Measurements from ENCODE around the gene EIF2B1.
"Not testable (repeated sequence)": the region's sequence is repeated elsewhere in the genome, so short reads cannot be mapped to it uniquely, and the experiment has no call there.

EIF2B1 gene

DNA sequence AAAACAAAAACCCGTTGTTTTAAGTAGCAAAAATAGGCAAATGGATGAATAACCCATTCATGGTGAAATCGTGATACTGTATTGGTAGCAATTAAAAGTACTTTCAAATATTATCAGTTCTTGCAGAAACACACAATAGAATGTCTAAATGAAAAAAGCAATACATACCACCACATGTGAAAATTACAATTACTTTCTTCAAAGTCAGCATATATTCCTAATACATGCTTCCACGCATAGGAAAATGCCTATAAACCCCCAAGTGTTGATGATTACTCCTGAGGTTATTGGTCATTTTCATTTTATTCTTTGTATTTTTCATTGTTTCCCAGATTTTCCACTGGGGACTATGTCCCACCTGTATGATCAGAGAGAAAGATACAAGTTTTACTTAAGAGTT is 16.3 kb downstream of the EIF2B1 start:
- DNase-seq: no peak

DNA sequence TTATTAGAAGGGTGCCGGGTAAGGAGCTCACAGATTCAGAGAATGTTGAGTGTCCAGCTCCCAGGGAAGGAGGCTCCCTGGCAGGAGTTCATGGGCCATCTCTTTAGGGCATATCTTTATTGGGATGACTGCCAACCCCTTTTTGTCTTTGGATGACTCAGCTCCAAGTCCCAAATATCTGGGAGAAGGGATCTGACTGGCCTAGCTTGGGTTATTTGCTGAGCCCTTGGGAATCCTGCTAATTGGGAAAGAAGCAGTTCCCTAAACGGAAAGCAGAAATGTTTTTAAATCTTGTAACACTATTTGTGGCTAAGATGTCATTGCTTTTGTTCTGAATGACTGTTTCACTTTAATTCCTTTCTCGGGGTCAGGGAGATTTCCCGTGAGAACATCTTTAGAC is 19.0 kb downstream of the EIF2B1 start:
- no peak for DNase-seq

DNA sequence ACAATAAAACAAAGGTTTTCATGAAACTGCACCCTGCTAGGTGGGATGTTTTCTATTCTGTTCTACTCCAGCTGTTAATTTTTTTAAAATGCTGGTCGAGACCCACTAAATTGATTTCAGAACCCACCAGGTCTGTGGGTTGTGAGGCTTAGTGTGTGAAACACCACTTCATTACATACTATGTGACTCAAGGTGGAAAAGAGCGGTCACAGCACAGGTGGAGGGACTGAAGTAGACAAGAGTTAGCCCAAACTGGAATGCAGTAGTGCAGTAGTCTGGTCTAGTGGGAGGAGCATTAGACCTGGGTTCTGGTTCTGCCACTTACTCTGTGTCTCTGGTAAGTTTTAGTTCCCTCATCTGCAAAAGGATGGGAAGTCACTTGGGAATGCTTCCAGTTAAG is 19.4 kb downstream of the EIF2B1 start:
- no peak for DNase-seq

DNA sequence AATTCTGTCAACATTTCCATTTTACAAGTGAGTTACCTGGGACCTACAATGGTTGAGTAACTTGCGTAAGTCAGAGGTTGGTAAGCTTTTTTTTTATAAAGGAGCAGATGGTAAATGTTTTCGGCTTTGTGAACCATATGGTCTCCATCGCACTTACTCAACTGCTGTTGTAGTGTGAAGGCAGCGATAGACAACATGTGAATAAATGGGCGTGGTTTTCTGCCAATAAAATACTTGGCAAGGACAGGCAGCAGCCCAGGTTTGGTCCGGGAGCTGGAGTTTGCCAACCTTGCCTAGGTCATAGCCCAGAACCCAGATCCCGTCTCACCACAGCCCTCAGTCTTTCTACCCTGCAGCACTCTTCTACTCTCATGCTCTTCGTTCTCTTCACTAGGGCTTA is 25.3 kb downstream of the EIF2B1 start:
- no peak for DNase-seq

DNA sequence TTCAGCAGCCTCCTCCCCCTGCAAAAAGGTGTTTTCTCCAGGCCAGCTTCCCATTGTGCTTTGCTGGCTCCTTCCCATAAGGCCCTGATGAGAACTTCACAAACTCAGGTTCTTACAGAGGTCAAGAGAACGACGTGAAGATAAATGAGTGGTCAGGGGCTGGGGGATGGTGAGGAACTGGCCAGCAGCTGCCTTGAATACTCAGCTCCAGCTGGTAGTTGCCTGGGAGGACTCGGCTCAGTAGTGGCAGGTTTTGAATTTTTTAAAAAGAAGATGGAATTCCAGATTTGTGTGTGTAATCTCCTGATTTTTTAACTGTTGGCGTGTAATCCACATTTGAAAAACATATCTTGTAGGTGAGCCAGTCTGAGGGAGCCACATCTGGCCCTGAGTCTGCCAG is 25.7 kb downstream of the EIF2B1 start:
- no peak for DNase-seq

DNA sequence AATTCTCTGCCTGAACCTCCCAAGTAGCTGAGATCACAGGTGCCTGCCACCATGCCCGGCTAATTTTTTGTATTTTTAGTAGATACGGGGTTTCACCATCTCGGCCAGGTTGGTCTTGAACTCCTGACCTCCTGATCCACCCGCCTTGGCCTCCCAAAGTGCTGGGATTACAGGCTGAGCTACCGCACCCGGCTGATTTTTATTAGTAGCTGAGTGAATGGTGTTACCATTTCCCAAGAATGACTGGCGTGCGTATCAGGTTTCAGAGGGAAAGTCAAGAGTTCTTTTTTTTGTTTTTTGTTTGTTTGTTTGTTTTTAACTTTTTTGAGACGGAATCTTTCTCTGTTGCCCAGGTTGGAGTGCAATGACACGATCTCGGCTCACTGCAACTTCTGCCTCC is 30.0 kb downstream of the EIF2B1 start:
- DNase-seq: not testable (repeated sequence)

DNA sequence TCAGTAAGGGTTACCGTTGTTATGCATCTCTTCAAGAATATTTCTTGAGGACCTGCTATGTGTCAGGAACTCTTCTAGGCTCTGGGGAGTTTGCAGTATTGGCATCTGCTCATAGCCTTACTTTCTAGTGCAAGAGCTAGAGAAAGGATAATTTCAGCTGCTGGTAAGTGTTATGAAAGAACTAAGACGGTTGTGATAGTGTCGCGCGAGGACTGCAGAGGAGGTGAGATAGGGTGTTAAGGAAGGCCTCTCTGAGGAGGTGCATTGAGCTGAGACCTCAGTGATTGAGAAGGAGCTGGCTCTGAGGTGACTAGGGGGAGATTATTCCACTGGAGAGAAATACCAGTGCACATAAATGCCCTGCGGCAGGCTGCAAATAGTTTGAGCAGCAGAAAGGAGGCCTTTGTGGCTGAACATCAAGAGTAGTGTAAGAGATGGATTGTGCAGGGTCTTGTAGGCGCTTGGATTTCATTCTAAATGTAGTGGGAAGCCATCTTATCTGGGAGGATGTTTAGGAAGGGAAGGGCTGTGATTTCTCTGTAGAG is 30.8 kb downstream of the EIF2B1 start:
- peak; percentile 11 for DNase-seq

DNA sequence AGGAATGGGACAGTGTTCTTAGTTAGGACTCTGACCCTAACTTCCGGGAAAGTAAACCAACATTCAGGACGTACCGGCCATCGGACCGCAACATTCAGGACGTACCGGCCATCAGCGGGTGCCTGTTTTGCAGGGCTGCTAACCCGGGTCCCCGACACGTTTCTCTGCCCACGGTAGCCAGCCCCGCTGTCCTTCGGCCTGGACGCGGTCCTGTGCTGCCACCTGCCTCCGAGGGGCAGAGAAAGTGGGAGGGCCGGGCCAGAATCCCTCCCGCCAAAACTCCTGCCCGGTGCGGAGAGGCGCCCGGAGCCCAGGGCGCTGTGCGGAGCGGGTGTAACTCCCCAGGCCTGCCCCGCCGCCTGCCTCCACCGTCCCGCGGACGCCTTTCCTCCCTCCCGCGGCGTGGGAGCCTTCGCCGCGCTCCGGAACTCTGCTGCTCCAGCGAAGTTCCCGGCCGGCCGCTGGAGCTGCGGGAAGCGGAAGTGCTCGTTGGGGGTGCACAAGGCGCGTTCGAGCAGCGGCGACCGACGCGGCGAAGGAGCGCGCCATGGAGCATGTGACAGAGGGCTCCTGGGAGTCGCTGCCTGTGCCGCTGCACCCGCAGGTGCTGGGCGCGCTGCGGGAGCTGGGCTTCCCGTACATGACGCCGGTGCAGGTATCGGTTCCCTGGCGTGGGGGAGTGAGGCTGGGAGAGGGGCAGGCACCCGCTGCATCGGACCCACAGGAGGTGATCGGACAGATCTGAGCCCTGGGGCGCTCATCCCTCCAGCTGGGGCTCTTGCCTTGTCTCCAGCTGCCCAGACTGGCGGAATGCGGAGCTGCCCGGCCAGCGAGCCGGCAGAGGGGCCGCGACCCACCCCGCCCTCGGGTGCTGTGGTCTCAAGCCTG is 31.6 kb downstream of the EIF2B1 start, which contains the start of gene DDX55:
Gene DDX55, plus strand, starts transcription at position 498 of the 888 bp plus-strand sequence. Its CDS starts 50 bp downstream, at position 548.
- peak; percentile 86 for DNase-seq

DNA sequence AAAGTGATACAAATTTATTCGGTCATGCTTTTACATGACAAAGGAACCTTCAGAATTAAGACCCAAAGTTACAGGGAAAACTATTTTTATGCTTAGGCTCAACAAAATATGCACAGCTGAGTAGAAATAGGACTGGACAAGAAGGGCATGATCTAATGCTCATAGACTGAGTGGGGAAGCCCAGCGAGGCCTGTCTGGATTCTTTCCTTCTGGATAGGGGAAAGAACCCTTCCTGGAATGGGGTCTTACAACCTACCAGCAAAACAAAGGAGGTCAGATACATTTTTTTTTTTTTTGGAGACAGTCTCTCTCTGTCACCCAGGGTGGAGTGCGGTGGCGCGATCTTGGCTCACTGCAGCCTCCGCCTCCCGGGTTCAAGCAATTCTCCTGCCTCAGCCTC is 33.8 kb downstream of the EIF2B1 start:
- DNase-seq: no peak

DNA sequence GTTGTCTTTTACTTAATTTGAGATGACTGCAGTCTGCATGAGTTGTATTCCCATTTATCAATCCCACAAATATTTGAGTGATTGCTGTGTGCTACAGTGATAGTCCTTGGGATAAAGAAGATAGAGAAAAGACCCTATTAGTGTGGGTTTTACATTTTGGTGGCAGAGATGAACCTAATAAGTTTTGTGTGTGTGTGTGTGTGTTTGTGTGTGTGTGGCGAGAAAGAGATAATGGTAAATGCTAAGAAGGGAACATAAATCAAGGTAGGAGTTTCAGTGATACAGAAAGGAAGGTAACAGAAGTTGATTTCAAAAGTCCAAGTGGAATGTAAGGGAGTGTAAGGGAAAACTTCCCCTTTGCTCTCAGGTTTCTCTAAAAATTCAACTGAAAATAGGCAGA is 34.2 kb downstream of the EIF2B1 start:
- DNase-seq: no peak

DNA sequence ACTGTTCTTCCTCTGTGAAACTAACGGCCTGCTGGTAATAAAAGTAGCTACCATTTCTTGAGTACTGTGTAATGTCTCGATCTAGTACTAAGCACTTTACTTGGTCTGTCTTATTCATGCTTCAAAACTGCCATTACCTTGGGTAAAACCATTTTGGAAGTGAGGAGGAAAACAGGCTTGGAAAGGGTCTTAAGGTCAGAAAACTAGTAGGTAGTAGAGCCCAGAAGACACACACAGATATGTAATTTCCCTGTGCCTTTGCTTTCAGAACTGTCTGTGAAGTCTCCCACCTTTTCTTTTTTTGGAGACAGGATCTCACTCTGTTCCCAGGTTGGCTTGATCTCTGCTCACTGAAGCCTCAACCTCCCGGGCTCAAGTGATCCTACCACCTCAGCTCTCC is 35.0 kb downstream of the EIF2B1 start:
- DNase-seq: no peak

DNA sequence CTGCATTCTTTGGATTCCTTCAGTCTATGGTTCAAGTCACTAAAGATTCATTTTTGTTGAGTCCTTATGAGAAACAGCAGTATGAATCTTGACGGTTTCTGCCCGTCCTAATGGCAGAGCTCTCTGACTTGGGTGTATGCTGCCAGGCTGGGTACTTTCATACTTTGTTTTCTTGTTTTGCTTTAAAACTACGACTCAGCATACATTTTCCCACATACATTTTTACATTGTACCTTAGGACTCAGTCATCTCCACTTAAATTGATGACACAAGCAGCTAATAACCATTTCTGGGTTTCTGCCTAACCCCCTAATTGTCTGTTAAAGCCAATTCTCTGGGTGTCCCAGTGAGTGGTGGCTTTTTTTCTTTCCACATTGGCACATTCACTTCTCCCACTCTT is 36.4 kb downstream of the EIF2B1 start:
- DNase-seq: no peak

DNA sequence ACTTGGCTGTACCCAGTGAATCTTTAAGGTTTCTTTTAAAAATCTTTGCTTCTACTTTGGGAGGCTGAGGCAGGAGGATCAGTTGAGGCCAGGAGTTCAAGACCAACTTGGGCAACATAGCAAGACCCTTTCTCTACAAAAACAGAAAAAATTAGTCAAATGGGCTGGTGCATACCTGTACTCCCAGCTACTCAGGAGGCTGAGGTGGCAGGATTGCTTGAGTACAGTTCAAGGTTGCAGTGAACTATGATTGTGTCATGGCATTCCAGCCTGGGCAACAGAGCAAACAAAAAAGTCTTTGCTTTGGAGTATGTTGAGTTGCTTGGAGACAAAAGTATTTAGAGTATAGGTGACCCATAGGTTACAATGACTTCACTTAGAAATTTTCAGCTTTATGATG is 37.8 kb downstream of the EIF2B1 start:
- no peak for DNase-seq

DNA sequence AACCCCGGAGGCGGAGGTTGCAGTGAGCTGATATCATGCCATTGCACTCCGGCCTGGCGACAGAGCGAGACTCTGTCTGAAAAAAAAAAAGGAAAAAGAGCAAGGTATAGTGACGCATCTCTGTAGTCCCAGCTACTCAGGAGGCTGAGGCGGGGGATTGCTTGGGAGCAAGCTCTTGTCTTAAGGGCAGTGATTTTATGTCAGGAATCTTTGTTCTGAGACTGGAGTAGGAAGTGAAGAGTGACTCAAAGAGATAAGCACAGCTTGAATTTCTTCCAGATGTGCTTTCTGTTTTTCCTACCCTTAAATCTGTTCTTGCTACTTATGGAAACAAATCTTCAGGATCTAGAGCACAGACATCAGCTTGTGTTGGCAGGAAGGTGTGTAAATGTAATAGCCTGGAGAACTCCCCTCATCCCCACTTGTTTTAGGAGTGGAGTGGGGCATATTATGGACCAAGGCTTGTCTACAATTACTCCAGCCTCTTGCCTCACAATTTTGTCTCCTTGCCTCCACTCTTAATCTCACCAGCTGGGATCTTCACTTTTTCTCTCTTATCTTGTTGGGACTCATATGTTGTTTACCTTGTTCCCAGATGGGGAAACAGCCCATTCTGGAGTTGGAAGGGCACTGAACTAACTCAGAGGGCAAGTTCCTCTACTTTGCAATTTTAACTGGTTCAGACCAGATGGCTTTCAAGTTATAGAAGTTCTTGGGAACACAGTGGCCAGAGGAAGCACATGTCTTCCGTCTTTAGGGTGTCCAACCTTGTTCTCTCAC is 41.6 kb downstream of the EIF2B1 start:
- DNase-seq: no peak

DNA sequence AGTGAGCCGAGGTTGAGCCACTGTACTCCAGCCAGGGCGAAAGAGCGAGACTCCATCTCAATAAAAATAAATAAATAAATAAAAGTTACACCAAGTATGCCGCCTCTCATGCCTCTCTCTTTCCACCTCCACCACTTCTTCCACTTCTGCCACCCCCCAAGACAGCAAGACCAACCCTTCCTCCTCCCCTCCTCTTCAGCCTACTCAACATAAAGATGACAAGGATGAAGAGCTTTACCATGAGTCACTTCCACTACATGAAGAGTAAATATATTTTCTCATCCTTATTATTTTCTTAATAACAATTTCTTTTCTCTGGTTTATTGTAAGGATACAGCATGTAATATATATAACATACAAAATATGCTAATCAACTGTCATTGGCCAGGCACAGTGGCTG is 52.7 kb downstream of the EIF2B1 start:
- DNase-seq: no peak

DNA sequence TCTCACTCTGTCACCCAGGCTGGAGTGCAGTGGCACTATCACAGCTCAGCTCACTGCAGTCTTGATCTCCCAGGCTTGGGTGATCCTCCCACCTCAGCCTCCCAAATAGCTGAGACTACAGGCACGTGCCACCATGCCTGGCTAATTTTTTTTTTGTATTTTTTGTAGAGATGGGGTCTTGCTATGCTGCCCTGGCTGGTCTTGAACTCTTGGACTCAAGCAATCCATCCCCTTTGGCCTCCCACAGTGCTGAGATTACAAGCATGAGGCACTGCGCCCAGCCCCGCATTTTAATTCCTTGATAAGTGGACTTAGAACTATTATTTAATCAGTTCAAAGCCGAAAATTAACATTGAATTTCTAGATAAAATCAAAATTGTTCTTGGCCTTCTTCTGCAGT is 54.7 kb downstream of the EIF2B1 start:
- DNase-seq: not testable (repeated sequence)

DNA sequence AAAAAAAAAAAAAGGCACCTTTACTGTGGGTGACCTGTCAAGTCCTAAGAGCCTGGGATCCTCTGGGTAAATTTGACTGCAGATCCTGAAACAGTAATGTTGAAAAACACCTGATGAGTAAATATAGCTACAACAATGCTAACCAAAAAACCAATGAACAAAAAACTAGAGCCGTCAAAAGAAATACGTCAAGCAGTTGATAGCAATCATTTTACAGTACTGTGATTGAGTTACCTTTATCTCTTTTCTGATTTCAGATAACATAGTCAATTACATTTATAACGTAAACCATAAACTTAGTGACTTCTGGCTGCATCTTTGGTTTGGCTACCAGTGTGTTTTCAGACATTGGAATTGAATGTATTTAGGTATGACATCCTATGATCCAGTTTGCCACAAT is 55.2 kb downstream of the EIF2B1 start:
- no peak for DNase-seq

DNA sequence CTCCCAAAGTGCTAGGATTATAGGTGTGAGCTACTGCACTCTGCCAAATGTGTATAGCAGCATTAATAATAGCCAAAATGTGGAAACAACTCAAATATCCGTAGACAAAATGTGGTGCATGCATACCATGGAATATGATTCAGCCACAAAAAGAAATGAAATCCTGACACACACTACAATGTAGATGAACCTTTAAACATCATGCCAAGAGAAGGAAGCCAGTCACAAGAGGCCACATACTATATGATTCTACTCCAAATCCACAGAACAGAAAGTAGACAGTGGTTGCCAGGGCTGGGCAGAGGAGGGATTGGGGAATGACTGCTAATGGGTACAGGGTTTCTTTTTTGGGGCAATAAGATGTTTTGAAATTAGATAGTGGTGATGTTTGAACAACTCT is 56.9 kb downstream of the EIF2B1 start:
- DNase-seq: no peak

DNA sequence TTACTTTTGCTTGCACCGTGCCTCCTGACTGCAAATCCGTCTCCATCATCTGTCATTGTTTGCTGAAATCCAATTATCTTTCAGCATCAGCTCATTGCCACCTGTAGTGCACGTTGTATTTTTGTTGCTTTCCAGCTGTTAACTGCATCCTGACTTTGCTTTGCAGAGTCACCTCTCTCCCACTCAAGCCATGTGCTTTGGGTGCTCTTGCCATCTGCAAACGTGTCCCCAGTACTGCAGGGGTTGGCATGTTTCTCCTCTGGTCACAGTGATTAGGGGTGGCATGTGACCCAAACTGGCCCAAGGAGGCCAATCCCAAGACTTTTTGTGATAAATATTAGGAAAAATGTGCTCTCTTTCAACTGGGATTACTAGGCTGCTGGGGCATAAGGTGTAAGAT is 59.6 kb downstream of the EIF2B1 start:
- no peak for DNase-seq

DNA sequence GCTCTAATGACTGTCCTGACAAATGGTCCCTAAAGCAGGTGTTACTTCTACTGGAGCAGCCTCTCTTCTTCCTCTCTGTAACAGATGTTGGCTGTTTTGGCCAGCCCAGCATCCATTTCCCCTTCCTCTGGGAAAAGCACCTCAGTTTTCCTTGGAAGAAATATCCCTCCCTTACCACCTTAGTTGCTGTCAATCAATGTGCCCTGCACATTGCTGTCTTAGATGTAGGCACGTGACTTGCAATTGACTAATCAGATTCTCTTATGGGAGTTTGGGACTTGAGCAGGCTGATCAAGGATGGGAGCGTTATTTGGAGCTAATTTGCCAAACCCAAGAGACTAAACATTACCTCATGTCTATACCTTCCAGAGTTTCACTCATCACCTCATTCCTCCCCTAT is 61.1 kb downstream of the EIF2B1 start:
- no peak for DNase-seq

DNA sequence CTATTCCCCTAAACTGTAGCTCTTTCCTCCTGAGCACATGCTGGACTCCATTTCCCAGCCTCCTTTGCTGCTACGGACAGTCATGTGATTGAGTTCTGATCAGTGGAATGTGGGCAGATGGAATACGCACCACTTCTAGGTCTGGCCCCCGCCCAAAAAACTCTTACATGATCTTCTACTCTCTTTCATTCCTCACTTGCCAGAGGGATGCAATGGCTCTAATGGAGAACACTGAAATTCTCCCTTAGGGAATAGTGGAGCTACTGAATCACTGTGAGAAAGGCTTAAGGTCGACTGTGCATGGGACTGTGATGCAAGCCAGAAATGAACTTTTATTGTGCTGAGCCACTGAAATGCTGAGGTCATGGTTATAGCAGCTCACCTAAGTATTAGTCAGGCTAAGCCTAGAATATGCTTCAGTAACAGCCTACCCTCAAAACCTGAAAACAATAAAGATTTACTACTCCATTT is 62.1 kb downstream of the EIF2B1 start:
- DNase-seq: no peak

All from activated naive CD4-positive, alpha-beta T cell treated with Interleukin-2 at 50 U/mL for 16 hours (primary cell).